NCI-H2227 (cell line): ENCODE results near the gene S100A9.

Experiments used
- DNase-seq: peaks from one replicate; lab custom pipeline; 2025; ENCODE audit not compliant: unreplicated experiment; lab: John Stamatoyannopoulos, UW

S100A9 gene

DNA sequence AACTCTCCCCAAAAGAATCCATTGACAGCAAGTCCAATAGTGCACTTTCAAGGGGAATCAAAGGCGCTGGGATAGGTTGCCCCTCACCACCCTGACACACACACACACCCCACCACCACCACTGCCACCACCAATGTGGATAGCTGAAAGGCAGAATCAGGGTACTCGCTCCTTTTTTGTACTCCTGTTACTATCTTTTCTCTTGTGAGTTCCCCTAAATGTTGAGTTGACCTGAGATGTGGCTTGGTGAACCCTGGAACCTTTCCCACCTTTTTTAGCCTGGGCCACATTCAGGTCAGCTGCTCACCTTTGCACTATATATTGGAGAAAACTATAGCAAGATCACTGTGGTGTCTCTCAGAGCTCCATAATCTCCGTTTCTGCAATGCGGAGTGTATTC is 29.3 kb downstream of the S100A9 start:
- no peak for DNase-seq

DNA sequence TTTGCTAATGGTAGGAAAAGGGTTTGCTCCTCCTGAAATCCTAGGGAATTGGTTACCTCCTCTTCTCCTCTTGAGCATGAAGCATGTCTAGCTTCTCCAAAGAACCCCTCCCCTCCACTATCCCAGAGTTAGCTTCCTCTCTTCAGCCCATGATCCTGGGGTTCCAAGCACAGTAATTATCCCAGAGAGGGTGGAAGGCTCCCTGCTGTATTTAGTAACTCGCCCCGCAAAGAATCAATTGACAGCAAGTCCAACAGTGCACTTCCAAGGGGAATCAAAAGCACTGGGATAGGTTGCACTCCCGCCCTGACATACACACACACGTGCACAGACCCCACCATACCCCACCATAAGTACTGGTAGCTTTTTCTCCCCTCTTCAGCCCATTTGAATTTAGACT is 30.1 kb downstream of the S100A9 start:
- no peak for DNase-seq

DNA sequence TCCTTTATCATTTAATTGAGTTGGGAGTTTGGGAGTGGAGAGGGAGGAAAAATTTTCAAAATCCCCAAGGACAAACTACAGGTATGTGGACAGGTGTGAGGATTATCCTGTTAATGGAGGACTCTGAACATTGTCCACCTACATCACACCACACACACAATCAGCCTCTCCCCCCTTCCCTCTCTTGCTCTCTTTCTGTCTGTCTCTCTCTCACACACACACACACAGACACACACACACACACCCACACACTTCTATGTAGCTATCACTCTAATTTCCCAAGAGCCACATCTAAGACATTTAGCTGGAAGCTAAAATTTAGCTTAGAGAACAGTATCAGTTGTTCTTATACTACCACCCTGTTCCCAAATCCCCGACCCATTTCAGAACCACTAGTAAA is 31.7 kb downstream of the S100A9 start:
- DNase-seq = no peak

DNA sequence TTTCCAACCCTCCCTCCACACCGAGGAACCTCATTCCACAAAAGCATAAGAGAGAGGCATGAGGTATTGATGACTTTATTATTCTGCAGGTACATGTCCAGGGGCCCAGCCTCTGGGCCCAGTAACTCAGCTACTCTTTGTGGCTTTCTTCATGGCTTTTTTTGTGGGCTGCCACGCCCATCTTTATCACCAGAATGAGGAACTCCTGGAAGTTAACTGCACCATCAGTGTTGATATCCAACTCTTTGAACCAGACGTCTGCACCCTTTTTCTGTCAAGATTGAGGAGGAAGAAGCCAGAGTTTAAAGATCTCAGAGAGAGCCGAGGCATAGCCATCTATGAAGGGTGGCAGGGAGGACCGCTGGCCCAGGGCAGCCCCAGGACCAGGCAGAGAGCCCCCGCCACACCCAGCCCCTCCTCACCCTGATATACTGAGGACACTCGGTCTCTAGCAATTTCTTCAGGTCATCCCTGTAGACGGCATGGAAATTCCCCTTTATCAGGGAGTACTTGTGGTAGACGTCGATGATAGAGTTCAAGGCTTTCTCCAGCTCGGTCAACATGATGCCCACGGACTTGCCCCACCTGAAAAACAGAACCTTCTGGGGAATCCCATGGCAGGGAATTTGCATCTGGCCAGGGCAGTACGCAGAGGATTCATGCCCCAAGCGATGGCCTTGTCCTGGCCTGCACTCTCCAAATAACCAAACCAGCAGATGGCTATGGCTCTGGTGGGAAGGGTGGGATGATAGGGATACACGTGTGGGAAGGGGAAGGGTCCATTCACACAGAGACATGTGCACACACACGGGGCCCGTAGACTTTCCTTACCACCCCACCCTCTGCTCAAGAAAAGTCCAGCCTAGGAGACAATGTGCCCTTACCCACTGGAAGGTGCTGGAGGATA is 32.6 kb downstream of the S100A9 start:
- no peak for DNase-seq

DNA sequence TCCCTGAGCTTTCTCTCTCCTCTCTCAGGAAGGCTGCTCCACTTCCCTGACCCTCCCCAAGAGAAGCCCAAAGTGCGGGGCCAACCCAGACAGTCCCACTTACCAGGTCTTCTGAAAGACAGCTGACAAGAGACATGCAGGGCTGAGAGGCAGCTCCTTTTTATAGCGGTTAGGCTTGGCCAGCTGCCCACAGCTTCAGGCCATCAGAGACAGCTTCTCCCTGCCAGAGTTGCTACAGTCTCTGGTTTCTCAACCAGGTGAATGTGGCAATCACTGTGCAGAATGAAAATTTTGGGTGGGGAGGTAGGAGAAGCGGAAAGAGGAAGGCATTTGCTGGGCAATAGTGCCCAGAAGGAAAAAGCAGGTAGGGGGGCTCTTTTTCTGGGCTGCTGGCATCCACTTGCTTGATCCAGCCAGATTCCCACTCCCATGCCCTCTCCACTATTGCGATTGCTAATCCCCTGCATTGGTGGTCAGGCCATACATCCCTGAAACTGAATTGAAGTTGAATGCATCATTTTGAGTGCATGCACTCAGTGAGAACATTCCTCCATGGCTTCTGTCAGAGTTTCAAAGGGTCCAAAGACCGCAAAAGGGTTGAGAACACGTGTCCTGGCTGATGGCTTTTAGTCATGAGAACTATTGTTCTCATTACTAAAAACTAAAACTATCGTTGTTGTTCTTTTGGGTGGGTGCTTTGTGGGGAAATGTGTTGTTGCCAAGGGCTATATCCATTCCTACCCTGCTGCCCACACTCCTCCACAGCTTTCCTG is 33.5 kb downstream of the S100A9 start, which contains the start of gene S100A8:
Gene S100A8 (minus strand): TSS at position 136 of the 773 bp plus-strand sequence. CDS start 538 bp downstream, outside the sequence.
- no peak for DNase-seq

DNA sequence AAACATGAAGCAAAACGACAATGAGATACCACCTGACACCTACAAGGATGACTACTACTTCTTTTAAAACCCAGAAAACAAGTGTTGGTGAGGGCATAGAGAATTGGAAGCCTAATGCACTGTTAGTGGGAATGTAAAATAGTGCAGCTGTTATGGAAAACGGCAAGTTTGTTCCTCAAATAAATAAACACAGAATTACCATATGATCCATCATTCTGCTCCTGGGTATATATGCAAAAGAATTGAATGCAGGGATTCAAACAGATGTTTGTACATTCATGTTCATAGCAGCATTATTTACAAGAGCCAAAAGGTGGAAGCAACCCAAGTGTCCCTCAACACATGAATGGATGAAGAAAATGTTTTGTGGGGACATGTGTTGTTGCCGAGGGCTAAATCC is 34.6 kb downstream of the S100A9 start:
- DNase-seq = no peak

DNA sequence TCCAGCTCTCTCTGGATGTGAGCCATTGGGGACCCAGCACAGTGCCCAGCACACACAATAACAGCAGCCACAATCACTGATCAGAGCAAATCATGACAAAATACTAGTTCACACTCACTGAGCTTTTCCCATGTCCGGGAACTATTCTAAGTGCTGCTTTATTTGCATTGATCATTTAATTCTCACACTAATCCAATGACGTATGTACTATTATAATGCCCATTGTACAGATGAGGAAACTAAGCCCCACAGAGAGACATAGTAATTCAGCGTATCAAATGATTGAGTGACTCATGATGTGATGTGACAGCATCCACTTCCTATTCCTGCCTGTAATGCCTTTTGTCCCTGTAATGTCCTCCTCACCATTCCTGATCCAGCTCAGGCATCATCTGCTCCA is 35.2 kb downstream of the S100A9 start:
- DNase-seq = no peak

DNA sequence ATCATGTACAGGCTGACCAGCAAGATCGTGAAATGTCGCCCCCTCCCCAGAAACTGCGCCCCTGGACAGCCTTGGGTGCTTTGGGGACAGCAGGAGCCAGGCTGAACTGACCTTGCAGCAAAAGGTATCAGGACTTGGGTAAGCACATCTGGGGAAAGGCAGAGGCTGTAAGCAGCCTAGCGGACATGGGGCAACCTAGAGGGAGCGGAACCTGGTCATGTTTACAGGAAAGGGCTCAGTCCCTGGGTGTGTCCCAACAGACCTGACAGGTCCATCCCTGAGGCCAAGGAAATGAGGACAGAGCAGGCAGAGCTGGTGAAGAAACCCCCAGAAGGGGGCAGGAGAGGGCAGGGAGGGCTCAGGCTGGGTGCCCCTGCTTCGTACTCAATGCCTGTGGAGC is 36.3 kb downstream of the S100A9 start:
- DNase-seq = no peak

DNA sequence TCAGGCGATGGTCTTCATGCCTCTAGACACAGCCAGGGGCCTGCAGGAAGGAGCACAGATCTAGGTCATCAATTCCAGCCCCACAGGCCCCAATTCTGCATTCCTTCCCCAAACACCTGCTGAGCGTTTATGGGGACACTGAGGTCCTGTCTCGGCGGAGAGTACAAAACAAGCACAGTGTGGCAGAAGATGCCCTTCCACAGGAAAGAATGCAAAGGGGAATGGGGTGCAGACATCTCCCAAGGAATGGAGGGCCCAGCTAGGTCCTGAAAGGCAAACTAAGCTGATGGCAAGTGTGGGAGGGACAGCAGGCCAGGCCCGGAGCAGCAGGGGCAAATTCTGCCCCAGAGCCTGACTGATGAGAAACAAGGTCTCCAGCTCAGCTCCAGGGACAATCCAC is 36.7 kb downstream of the S100A9 start:
- DNase-seq = no peak

DNA sequence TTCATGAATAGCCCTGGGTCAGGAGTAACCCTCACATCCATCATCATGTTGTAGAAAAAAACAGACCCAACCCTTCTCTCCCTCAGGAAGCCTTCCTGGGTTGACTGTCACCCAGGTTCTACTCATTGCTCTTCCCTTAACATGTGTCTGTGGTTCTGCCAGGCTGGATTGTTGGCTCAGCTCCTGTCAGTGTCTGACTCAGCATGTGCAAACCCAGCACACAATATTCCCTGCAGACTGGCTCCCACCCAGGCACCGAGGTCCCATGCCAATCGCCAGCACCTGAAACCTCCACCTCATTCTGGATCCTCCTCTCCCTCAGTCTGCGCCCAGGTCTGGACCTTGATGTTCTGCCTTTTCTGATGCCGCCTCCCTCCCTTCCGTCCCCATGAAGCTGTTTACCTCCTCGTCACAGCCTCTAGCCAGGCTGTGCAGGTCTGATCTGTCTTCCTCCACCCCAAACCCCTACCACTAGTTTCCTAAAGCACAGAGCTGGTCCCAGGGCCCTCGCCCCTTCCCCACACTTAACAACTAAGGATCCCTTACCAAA is 37.6 kb downstream of the S100A9 start:
- no peak for DNase-seq

DNA sequence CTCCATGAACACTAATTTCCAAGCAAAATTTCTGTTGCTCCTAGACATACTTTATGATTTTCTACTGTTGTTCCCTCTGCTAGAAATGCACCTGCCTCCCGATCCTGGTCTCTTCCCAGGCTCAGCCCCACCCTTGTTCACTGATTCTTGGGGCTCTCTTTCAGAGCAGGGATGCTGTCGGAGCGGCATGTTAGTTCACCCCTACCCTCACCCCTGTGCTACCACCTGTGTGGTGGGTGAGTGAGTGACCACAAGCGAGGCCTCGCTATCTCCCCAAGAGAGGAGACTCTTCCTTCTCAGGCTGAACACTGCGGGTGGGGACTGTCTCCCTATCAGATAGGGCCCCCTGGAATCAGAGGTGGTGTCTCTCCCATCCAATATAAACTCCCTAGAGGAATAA is 38.1 kb downstream of the S100A9 start:
- no peak for DNase-seq

DNA sequence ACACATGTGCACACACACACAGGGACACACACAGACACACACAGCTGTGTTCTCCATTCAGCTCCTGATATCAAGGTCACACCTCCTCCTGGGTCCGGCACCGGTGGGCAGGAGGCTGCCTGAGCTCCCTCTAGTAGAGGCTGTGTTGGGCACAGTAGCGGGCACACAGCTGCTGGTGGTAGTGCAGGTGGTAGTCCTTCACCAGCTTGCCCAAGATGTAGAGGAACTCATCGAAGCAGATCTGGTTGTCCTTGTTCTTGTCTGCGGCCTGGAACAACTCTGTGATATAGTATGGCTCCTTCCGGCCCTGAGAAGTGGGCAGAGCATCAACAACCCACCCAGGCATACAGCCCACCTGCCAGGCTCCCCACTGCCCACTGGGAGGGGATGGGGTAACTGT is 38.8 kb downstream of the S100A9 start:
- DNase-seq = no peak

DNA sequence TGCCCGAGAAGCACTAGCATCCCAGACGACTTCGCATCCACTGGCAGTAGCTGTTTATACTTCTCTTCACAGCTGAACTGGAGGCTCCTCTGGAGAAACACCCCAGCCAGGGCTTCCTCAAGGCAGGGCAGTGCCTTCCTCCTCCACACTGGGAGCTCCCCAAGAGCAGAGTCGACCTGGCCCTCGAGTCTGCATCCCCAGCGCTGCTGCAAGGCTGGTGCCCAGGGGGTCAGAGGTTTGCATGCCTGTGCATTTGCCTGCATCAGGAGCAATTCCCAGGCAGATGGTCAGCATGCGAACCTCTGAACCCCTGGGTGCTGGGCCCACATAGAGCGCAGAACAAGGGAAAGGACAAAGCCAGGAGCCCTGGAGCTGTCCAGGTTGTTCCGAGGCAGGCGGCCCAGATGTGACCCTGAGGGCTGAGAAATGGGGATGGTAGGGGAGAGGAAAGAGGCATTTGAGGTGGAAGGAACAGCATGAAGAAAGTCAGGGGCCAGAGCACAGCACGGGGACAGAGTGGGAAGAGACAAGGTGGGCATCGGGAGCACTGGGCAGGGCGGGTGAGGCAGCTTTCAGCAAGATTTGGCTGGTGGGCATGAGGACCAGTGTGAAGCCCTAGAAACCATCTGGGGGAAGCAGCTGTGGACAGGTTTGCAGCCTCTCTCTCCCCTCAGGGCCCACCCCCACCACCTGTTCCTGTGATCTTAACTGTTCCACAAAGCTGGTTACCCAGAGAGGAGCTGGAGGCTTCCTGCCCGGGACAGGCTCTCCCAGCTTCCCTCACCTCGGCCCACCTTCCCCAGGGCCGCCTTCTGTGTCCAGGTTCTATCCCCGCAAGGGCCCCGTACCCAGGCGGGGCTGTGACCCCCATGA is 39.6 kb downstream of the S100A9 start:
- DNase-seq = no peak

DNA sequence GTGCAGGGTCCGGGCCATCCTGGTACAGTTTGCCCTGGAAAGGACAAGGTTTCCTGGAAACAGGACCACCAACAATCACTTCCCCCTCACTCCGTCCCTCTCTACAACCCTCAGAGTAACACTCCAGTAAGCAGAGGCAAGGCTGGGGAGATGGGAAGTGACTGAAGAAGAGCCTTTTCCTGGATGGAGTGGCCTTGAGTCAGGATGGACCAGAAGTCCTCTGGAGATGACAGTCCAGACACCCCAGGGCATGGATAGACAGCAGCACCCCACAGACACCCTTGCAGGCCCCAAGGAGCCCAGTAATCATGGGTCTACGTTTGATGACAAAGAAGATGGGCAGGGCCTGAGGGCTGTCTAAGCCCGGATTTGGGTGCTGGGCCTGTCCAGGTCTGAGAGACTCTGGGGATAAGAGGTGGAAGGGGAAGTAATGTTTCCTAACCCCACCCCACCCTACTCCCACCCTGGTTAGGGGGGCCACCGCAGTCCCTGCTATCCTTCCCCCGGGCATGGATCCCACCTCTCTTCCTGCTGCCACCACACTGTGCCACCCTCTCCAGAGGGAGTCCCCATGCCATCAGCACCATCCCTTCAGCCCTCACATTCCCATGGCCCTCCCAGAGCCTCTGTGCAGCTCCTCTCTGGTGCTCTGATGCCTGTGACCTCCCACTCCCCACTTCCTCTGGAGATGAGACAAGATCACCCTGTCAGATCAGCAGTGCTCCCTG is 40.4 kb downstream of the S100A9 start:
- no peak for DNase-seq

DNA sequence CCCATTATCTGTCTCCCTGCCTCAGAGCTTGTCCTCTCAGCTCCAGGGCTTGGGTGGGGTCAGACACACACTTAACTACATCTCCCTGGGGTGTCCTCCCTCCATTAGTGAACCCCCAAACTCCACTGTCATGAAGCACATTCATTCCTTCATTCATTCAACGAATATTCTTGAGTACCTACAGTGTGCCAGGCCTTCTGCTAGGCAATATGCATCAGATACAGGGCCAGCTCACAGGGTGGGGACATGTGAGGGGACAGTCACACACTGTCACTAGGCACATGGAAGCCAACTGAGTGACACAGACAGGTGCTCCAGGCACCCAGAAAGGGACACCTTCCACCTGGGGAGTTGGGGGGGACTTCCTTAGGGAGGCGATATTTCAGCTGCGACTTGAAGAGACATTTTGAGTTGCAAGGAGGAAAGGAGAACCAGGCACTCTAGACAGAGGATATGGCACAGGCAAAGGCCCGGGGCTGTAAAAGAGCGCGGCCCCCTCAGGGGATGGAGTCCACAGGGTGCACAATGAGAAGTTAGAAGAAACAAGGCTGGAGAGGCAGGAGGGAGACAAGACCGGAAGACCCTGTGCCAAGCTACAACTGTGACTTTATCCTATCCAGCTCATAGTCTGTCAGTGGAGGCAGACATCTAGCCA is 41.9 kb downstream of the S100A9 start:
- no peak for DNase-seq

DNA sequence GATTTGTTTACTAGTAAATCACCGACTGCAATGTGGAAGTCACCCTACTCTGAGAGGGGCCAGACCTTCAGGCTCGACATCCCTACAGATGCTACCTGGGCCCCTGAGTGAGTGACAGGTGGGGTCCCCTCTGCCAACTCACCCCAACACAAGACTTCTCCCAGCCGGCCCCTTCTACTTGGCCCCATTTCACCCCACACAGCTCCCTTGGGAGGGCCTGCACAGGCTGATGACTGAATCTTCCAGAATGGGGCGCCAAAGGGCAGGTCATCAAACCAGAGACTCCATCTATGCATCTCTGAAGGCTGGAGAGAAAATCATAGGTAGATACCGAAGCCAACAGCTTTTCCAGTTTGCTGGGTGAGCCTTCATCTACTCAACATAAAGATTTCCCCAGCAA is 42.6 kb downstream of the S100A9 start:
- no peak for DNase-seq

DNA sequence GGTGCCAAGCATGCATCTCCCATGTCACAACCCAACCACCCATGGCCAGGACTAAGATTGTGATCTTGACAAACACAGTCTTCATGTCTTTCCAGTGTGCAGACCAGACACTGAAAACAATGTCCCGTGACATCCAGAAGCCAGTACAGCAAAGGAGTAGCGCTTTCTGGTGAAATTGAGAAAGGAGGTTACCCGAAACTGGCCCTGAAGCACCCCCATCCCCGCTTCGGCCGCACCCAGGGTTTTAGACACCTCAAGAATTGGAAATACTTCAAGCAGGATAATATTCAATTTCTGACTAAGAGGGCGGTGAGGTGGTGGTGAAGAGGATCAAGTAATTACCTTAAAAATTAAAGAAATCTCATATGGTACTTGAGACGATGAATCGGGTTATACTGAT is 43.8 kb downstream of the S100A9 start:
- DNase-seq = no peak

DNA sequence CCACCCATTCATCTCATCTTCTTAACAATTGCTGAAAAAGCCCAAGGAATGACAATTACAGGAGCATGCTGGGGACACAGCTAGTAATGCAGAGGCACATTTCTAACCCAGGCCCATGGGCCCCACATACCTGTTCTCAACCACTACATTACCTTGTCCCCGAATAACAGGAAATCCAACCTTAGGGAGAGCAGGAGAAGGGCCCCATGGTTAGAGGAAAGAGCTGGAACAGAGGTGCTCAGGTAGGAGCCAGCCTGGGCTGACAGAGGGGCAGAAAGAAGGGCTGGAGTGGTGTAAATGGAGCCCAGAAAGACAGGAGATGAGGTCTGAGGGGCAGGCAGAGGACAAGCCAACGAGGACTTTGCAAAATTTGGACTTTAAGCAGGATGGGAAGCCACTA is 44.6 kb downstream of the S100A9 start:
- no peak for DNase-seq

DNA sequence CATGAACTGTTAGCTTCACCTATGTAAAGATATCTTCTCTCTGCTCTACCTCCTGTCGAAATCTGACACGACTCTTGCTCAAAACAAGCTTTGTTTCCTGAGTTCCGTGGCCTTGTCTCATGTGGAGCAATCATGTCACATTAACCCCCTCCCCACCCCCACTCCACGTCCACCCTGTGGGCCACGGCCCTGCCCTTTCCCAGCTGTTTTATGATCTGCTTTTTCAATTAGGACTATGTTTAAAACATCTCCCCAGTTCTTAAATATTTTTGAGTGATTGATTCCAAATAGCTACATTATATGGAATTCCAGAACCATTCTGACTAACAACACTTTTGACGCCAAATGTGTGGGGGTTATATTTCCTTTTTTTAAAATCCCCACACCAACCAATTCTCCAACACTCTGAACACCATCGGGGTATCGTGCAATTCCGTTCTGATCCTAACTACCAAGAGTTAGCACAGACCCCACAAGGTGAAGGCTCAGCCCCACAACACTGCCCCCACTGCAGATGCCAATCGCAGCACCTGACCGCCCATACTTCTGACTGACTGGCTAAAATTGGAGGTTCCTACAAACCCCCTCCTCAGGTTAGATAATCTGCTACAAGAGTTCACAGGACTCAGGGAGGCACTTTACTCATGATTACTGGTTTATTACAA is 45.9 kb downstream of the S100A9 start:
- no peak for DNase-seq
